Activated CD8-positive, alpha-beta memory T cell treated with anti-CD3 and anti-CD28 coated beads, Interleukin-2, amount 50 U/mL, for 4 hours (primary cell): ENCODE measurements around the gene CACNG8.
A peak's percentile ranks its signal among the peaks of the same experiment; 100 is the strongest.

Source experiments
- DNase-seq: peaks from one replicate; pipeline ENCODE4 v3.0.0-alpha.2; 2020

CACNG8 gene

GRCh38 chr19:53965091-53965490 is 2.4 kb downstream of the CACNG8 start:
- no peak for DNase-seq

GRCh38 chr19:53966931-53967330 is 4.2 kb downstream of the CACNG8 start:
- DNase-seq = no peak

- no peak for DNase-seq
These were observed 6.6 kb downstream of the CACNG8 start for GRCh38 chr19:53969366-53969765.

- no peak for DNase-seq
These were observed 8.9 kb downstream of the CACNG8 start for GRCh38 chr19:53971673-53972072.

- DNase-seq = peak; percentile 58
These were observed 14.8 kb downstream of the CACNG8 start for GRCh38 chr19:53977429-53977990.

GRCh38 chr19:53977991-53978731 is 15.4 kb downstream of the CACNG8 start:
- no peak for DNase-seq

- DNase-seq = no peak
These were observed 16.5 kb downstream of the CACNG8 start for GRCh38 chr19:53978975-53979801.

GRCh38 chr19:53980539-53981375 is 18.0 kb downstream of the CACNG8 start:
- no peak for DNase-seq

- no peak for DNase-seq
These were observed 18.7 kb downstream of the CACNG8 start for GRCh38 chr19:53981376-53981951.

- DNase-seq = no peak
These were observed 19.3 kb downstream of the CACNG8 start for GRCh38 chr19:53982001-53982451.

- peak; percentile 24 for DNase-seq
These were observed 19.9 kb downstream of the CACNG8 start for GRCh38 chr19:53982611-53983010.

- no peak for DNase-seq
These were observed 20.9 kb downstream of the CACNG8 start for GRCh38 chr19:53983457-53984289.

GRCh38 chr19:53985863-53986262 is 23.1 kb downstream of the CACNG8 start:
- no peak for DNase-seq

- no peak for DNase-seq
These were observed 26.2 kb downstream of the CACNG8 start for GRCh38 chr19:53988981-53989380.

- no peak for DNase-seq
These were observed 27.1 kb downstream of the CACNG8 start for GRCh38 chr19:53989600-53990533.

- DNase-seq = no peak
These were observed 28.7 kb downstream of the CACNG8 start, which contains the start of gene CACNG6 for GRCh38 chr19:53991224-53992113. Gene CACNG6 (plus strand): TSS chr19:53991637. CDS start chr19:53992878, 1,241 bp downstream.

- DNase-seq = no peak
These were observed 29.5 kb downstream of the CACNG8 start for GRCh38 chr19:53992211-53992610.

- DNase-seq = no peak
These were observed 30.1 kb downstream of the CACNG8 start for GRCh38 chr19:53992815-53993214.

GRCh38 chr19:53993448-53993847 is 30.7 kb downstream of the CACNG8 start:
- DNase-seq = no peak
